ENCODE data around the gene ZNF345.

GRCh38 chr19:36819130-36819630, 31.5 kb upstream of the ZNF345 start:
- TF ChIP-seq POLR2A (IDR thresholded peaks at IDR 0.05) (no peak), CTCF (IDR thresholded peaks at IDR 0.05) (no peak)
